IPS-20b (cell line): ENCODE measurements around the gene GINM1.
A peak's percentile ranks its signal among the peaks of the same experiment; 100 is the strongest.

Experiments used
- H3K27ac ChIP-seq: one replicate; pipeline ENCODE4 v1.5.1; 2013; ENCODE audit warnings: low read length
- H3K27me3 ChIP-seq: 2 replicates; pipeline ENCODE4 v1.6.1; 2013; ENCODE audit warnings: mild to moderate bottlenecking, low read length, inconsistent platforms; ENCODE audit not compliant: insufficient read depth
- H3K36me3 ChIP-seq: 2 replicates; pipeline ENCODE4 v1.6.1; 2013; ENCODE audit warnings: low read depth, mild to moderate bottlenecking, inconsistent platforms, low read length, moderate library complexity; ENCODE audit not compliant: insufficient read depth
- H3K4me1 ChIP-seq: 2 replicates; pipeline ENCODE4 v1.6.1; 2013; ENCODE audit warnings: mild to moderate bottlenecking, control low read depth, inconsistent platforms, low read length, moderate library complexity; ENCODE audit not compliant: insufficient read depth
- H3K4me3 ChIP-seq: 2 replicates; pipeline ENCODE4 v1.5.1; 2013; ENCODE audit warnings: mild to moderate bottlenecking, low read length, inconsistent platforms
- H3K9ac ChIP-seq: 2 replicates; pipeline ENCODE4 v1.6.1; 2013; ENCODE audit warnings: low read depth, mild to moderate bottlenecking, inconsistent platforms, low read length, moderate library complexity
- H3K9me3 ChIP-seq: 2 replicates; pipeline ENCODE4 v1.6.1; 2013; ENCODE audit warnings: mild to moderate bottlenecking, low read depth, low read length, inconsistent platforms; ENCODE audit not compliant: insufficient read depth

The GINM1 gene

DNA sequence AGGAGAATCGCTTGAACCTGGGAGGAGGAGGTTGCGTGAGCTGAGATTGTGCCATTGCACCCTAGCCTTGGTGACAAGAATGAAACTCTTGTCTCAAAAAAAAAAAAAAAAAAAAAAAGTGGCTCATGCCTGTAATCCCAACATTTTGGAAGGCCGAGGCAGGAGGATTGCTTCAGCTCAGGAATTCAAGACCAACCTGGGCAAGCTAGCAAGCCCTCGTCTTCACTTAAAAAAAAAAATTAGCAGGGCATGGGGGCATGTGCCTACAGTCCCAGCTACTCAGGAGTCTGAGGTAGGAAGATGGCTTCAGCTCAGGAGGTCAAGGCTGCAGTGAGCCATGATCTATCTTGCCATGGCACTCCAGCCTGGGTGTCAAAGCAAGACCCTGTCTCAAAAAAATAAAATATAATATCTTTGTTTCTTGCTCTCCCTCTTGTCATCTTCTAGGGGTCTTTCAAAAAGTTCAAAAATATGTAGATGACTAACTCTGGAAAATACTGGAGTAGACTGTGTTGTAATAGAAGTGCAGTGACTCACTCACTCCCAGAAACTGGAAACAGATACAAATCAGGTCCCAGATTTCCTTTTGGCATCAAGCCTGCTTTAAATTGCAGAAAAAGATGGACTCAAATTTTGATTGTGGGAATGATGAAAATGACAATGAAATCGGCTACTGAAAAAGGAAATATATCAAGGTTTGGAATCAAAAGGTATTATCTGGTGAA lies 2.8 kb upstream of the GINM1 start:
- Histone ChIP-seq H3K36me3 (no peaks in the 10 kb centered on the region), H3K9me3 (no peaks in the 10 kb centered on the region), H3K4me1 (no peaks in the 10 kb centered on the region), H3K27ac (no peak overlapping the region), H3K4me3 (no peak overlapping the region), H3K9ac (no peak overlapping the region), H3K27me3 (peaks cover 8% of the 10 kb centered on the region)

GRCh38 chr6:149563928-149564325 lies 2.2 kb upstream of the GINM1 start:
- H3K27ac ChIP-seq = no peak overlapping the region
- no peak overlapping the region for H3K4me3 ChIP-seq
- H3K4me1 ChIP-seq = no peaks in the 10 kb centered on the region
- H3K27me3 ChIP-seq = peaks cover 8% of the 10 kb centered on the region
- H3K36me3 ChIP-seq = no peaks in the 10 kb centered on the region
- no peak overlapping the region for H3K9ac ChIP-seq
- no peaks in the 10 kb centered on the region for H3K9me3 ChIP-seq

DNA sequence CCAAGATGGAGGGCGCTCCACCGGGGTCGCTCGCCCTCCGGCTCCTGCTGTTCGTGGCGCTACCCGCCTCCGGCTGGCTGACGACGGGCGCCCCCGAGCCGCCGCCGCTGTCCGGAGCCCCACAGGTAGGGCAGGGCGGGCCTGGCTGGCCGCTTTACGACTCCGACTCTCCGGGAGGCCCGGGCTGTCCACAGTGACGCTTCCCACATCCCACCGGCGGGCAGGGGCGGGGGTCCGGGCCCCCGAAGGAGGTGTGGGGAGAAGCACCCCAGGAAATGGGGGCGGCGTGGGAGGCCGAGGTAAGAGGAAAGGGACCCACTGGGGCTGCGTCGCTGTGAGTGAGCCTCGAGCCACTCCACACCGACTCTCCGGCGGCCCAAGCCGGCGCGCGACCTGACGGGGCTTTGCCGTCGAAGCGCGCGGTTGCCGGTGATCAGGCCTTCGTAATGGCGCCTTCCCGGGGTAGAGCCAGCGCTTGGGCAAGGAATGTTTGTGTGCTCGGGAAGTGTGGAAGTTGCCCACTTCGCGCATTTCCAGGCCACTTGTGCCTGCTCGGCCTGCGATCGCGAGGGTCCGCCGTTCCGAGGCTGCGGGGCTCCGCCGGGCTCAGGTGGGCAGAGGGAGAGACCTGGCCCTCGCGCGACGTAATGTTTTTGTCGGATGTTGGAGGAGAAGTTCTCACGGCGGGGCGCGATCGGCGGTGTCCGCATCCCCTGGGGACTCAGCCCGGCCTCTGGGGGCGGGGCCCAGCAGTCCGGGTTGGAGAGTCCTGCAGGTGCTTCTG lies 427 bp downstream of the GINM1 start:
- peak overlapping the region; percentile 97 for H3K4me3 ChIP-seq
- H3K9ac ChIP-seq = peak overlapping the region; percentile 89
- no peaks in the 10 kb centered on the region for H3K9me3 ChIP-seq
- H3K4me1 ChIP-seq = no peaks in the 10 kb centered on the region
- no peaks in the 10 kb centered on the region for H3K36me3 ChIP-seq
- peaks cover 8% of the 10 kb centered on the region for H3K27me3 ChIP-seq
- H3K27ac ChIP-seq = peak overlapping the region; percentile 57

- Histone ChIP-seq H3K4me3 (peak overlapping the region; percentile 97), H3K27me3 (peaks cover 8% of the 10 kb centered on the region), H3K9me3 (no peaks in the 10 kb centered on the region), H3K9ac (peak overlapping the region; percentile 89; the same call in 1 of the 2 replicates), H3K36me3 (no peaks in the 10 kb centered on the region), H3K27ac (peak overlapping the region; percentile 57), H3K4me1 (no peaks in the 10 kb centered on the region)
These were observed 1.0 kb downstream of the GINM1 start for GRCh38 chr6:149567194-149567586.

- H3K27ac ChIP-seq = no peak overlapping the region
- H3K27me3 ChIP-seq = peaks cover 8% of the 10 kb centered on the region
- 0 out of 2 replicates have a peak overlapping the region, but pooled peaks have one; percentile 97 for H3K4me3 ChIP-seq
- no peaks in the 10 kb centered on the region for H3K4me1 ChIP-seq
- no peak overlapping the region for H3K9ac ChIP-seq
- no peaks in the 10 kb centered on the region for H3K36me3 ChIP-seq
- H3K9me3 ChIP-seq = no peaks in the 10 kb centered on the region
These were observed 1.9 kb downstream of the GINM1 start for GRCh38 chr6:149567945-149568585.

- H3K9me3 ChIP-seq = no peaks in the 10 kb centered on the region
- H3K36me3 ChIP-seq = peaks cover 59% of the 10 kb centered on the region
- no peaks in the 10 kb centered on the region for H3K4me1 ChIP-seq
These were observed 14.7 kb downstream of the GINM1 start for GRCh38 chr6:149580880-149581279.

GRCh38 chr6:149581349-149581748 lies 15.2 kb downstream of the GINM1 start:
- H3K4me1 ChIP-seq = no peaks in the 10 kb centered on the region
- no peak overlapping the region for H3K4me3 ChIP-seq
- peaks cover 61% of the 10 kb centered on the region for H3K36me3 ChIP-seq
- H3K27me3 ChIP-seq = no peaks in the 10 kb centered on the region
- no peak overlapping the region for H3K9ac ChIP-seq
- no peak overlapping the region for H3K27ac ChIP-seq
- H3K9me3 ChIP-seq = no peaks in the 10 kb centered on the region

More at GRCh38 chr6:149580880-149581279, 14.7 kb downstream of the GINM1 start:
- no peak overlapping the region for H3K27ac ChIP-seq
- H3K9ac ChIP-seq = no peak overlapping the region
- no peaks in the 10 kb centered on the region for H3K27me3 ChIP-seq
- no peak overlapping the region for H3K4me3 ChIP-seq

DNA sequence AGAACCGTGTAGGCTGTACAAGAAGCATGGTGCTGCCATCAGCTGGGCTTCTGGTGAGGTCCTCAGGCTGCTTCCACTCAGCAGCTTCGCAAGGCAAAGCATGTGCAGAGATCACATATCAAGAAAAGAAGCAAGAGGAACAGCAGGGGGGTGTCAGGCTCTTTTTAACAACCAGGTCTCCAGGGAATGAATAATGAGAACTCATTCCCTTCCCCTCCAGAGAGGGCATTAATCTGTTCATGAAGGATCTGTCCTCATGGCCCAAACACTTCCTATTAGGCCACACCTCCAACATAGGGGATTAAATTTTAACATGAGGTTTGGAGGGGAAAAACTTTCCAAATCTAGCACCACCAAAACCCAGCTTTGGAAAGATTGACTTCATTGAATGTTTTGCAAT lies 20.0 kb downstream of the GINM1 start:
- Histone ChIP-seq H3K4me3 (no peak overlapping the region), H3K27ac (no peak overlapping the region), H3K4me1 (no peaks in the 10 kb centered on the region), H3K36me3 (peaks cover 75% of the 10 kb centered on the region), H3K9ac (no peak overlapping the region), H3K9me3 (no peaks in the 10 kb centered on the region), H3K27me3 (no peaks in the 10 kb centered on the region)

DNA sequence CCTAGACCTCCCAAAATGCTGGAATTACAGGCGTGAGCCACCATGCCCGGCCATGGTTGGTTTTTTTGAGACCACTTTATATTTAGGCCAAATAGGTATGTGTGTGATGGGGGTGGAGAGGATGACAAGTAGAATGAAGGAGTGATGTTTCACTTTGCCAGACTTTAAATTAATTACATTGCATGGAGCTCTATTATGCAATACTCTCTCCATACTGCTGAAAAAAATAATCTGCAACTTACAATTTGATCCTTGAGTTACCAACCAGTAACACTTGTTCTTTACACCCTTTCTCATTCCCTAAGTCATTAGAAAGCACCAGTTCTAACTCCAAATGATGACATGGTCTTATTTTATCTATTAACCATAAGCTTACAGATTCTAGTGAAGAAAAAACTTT lies 26.8 kb downstream of the GINM1 start:
- Histone ChIP-seq H3K9ac (no peak overlapping the region), H3K4me1 (no peaks in the 10 kb centered on the region), H3K36me3 (peaks cover 74% of the 10 kb centered on the region), H3K27ac (no peak overlapping the region), H3K27me3 (no peaks in the 10 kb centered on the region), H3K9me3 (no peaks in the 10 kb centered on the region), H3K4me3 (no peak overlapping the region)

- Histone ChIP-seq H3K27me3 (no peaks in the 10 kb centered on the region), H3K27ac (no peak overlapping the region), H3K9me3 (no peaks in the 10 kb centered on the region), H3K4me1 (no peaks in the 10 kb centered on the region), H3K9ac (no peak overlapping the region), H3K36me3 (peaks cover 70% of the 10 kb centered on the region), H3K4me3 (no peak overlapping the region)
These were observed 27.2 kb downstream of the GINM1 start for GRCh38 chr6:149593408-149593807.

DNA sequence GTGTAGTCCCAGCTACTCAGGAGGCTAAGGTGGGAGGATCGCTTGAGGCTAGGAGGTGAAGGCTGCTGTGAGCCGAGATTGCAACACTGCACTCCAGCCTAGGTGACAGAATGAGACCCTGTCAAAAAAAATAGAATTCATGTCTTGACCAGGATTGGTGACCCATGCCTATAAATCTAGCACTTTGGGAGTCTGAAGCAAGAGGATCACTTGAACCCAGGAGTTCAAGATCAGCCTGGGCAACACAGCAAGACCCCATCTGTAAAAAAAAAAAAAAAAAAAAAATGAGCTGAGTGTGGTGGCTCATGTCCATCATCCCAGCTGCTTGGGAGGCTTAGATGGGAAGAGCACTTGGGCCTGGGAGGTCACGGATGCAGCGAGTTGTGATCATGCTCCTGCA lies 34.3 kb downstream of the GINM1 start:
- no peaks in the 10 kb centered on the region for H3K4me1 ChIP-seq
- no peak overlapping the region for H3K27ac ChIP-seq
- no peaks in the 10 kb centered on the region for H3K27me3 ChIP-seq
- no peak overlapping the region for H3K4me3 ChIP-seq
- no peak overlapping the region for H3K9ac ChIP-seq
- peaks cover 22% of the 10 kb centered on the region for H3K36me3 ChIP-seq
- no peaks in the 10 kb centered on the region for H3K9me3 ChIP-seq
